ENCODE measurements around the gene PNPLA8. TPM values are rescaled to one million over a fixed set of nuclear protein-coding genes. Genes with fewer than 3 reads are reported as not detected.

PNPLA8 gene
- total RNA-seq, 1 donor from 2014 or later: 18.0 TPM

GRCh38 chr7:108434010-108434409 lies 91.9 kb downstream of the PNPLA8 start:
- H3K27me3 Mint-ChIP-seq (ENCODE audit: low read depth): peaks cover 8% of the 10 kb centered on the region
- H3K4me1 Mint-ChIP-seq: no peaks in the 10 kb centered on the region
- H3K9me3 Mint-ChIP-seq: peaks cover 12% of the 10 kb centered on the region
- TF ChIP-seq, protein P1, sequence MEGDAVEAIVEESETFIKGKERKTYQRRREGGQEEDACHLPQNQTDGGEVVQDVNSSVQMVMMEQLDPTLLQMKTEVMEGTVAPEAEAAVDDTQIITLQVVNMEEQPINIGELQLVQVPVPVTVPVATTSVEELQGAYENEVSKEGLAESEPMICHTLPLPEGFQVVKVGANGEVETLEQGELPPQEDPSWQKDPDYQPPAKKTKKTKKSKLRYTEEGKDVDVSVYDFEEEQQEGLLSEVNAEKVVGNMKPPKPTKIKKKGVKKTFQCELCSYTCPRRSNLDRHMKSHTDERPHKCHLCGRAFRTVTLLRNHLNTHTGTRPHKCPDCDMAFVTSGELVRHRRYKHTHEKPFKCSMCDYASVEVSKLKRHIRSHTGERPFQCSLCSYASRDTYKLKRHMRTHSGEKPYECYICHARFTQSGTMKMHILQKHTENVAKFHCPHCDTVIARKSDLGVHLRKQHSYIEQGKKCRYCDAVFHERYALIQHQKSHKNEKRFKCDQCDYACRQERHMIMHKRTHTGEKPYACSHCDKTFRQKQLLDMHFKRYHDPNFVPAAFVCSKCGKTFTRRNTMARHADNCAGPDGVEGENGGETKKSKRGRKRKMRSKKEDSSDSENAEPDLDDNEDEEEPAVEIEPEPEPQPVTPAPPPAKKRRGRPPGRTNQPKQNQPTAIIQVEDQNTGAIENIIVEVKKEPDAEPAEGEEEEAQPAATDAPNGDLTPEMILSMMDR (IDR thresholded peaks at IDR 0.05; ENCODE audit: unreplicated experiment): no peak
- peaks cover 6% of the 10 kb centered on the region for H3K36me3 Mint-ChIP-seq
- no peak overlapping the region for H3K4me3 Mint-ChIP-seq
- H3K27ac Mint-ChIP-seq: no peak overlapping the region
- no peak for DNase-seq (ENCODE audit: low spot score in 2 of 2, unreplicated experiment in 2 of 2)

DNA sequence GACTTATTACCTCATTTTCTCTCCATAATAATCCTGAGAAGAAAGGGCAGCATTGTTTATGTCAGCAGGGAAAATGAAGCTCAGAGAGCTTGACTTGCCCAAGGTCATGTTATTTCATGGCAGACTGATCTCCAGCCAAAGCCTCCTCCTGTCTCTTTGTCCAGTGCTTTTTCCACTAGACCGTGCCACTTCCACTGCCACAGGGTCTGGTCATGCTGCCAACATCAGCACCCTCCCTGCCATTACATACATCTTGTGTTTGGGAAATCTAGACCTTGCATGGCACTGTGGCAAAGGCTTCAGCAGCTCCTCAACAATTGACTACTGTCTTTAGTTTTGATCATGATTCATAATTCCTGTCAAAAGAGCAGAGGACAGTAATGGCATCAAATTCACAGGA lies 94.8 kb downstream of the PNPLA8 start:
- peaks cover 8% of the 10 kb centered on the region for H3K9me3 Mint-ChIP-seq
- H3K27me3 Mint-ChIP-seq (ENCODE audit: low read depth): peaks cover 8% of the 10 kb centered on the region
- H3K4me1 Mint-ChIP-seq: peaks cover 10% of the 10 kb centered on the region
- DNase-seq (ENCODE audit: low spot score in 2 of 2, unreplicated experiment in 2 of 2): no peak
- H3K36me3 Mint-ChIP-seq: peaks cover 6% of the 10 kb centered on the region
- no peak overlapping the region for H3K4me3 Mint-ChIP-seq
- TF ChIP-seq, protein P1 (IDR thresholded peaks at IDR 0.05; ENCODE audit: unreplicated experiment): no peak
- no peak overlapping the region for H3K27ac Mint-ChIP-seq

DNA sequence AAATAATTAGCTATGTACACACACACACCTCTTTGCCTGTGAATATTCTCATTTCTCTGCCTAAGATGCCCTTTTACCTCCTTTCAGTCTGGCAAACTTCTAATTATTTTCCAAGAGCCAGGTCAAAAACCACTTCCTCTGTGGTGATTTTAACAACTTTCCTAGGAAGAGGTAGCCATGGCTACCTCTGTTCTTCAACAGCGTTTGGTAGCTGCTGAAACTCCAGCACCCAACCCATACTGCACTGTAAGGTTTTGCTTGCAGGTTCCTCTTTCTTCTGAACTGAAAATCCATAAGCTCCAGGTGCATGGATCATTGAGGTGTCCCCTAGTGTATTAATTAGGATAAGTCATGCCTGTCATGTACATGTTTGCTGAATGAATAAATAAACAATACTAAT lies 95.3 kb downstream of the PNPLA8 start:
- H3K9me3 Mint-ChIP-seq: peaks cover 8% of the 10 kb centered on the region
- TF ChIP-seq, protein P1 (IDR thresholded peaks at IDR 0.05; ENCODE audit: unreplicated experiment): no peak
- H3K36me3 Mint-ChIP-seq: peaks cover 6% of the 10 kb centered on the region
- H3K27me3 Mint-ChIP-seq (ENCODE audit: low read depth): peaks cover 8% of the 10 kb centered on the region
- DNase-seq (ENCODE audit: low spot score in 2 of 2, unreplicated experiment in 2 of 2): no peak
- no peak overlapping the region for H3K4me3 Mint-ChIP-seq
- no peak overlapping the region for H3K27ac Mint-ChIP-seq
- peaks cover 14% of the 10 kb centered on the region for H3K4me1 Mint-ChIP-seq

DNA sequence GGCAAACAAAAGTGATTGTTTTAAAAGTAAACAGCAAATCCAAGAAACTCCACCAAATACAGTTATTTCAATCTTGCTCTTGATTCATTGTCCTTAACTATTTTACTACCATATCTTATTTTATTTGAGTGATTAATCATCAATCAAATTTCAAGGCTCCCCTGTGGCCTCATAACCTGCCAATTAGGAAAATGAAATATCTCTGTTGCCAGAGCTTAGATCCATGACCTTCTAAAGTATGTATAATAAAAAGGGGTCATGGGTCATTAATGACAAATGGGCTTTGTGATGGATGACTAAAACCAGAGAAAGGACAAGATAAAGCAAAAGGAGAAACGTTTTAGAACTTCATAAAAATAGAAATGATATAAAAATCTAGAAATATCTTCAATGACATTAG lies 98.2 kb downstream of the PNPLA8 start:
- Mint-ChIP-seq H3K36me3 (no peaks in the 10 kb centered on the region), H3K4me3 (no peak overlapping the region), H3K4me1 (peaks cover 18% of the 10 kb centered on the region), H3K27me3 (ENCODE audit: low read depth) (peaks cover 11% of the 10 kb centered on the region), H3K9me3 (no peaks in the 10 kb centered on the region), H3K27ac (no peak overlapping the region)
- DNase-seq (ENCODE audit: low spot score in 2 of 2, unreplicated experiment in 2 of 2): no peak
- TF ChIP-seq, protein P1 (IDR thresholded peaks at IDR 0.05; ENCODE audit: unreplicated experiment): no peak

DNA sequence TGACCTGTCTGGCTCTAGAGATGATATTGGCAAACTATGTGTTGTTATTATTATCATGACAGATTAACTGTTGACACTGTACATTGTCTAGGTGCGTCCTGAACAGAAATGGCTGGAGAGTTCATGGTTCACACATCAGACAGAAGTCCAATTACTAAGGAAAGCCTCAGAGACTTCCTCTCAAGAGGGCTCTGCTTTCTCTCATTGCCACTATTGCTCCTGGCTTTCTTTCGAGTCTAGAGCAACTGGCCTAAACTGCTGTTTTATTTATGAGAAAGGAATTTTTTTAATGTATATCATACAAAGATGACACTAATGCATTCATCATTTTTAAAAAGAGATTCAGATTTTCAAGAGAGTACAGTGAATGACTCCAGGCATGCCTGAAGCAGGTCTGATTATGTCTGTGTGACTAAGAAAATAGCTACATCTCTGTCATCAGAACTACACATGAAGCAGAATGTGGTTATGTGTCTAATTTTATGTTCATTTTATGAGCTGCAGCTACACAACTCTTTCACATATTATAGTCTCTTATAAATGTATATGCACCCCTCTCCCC lies 100.1 kb downstream of the PNPLA8 start:
- no peak for DNase-seq (ENCODE audit: low spot score in 2 of 2, unreplicated experiment in 2 of 2)
- TF ChIP-seq, protein P1 (IDR thresholded peaks at IDR 0.05; ENCODE audit: unreplicated experiment): no peak
- no peaks in the 10 kb centered on the region for H3K9me3 Mint-ChIP-seq
- no peak overlapping the region for H3K4me3 Mint-ChIP-seq
- peaks cover 28% of the 10 kb centered on the region for H3K4me1 Mint-ChIP-seq
- no peak overlapping the region for H3K27ac Mint-ChIP-seq
- peaks cover 11% of the 10 kb centered on the region for H3K27me3 Mint-ChIP-seq (ENCODE audit: low read depth)
- H3K36me3 Mint-ChIP-seq: no peaks in the 10 kb centered on the region

GRCh38 chr7:108424013-108424412 lies 101.9 kb downstream of the PNPLA8 start:
- no peaks in the 10 kb centered on the region for H3K36me3 Mint-ChIP-seq
- TF ChIP-seq, protein P1 (IDR thresholded peaks at IDR 0.05; ENCODE audit: unreplicated experiment): no peak
- DNase-seq (ENCODE audit: low spot score in 2 of 2, unreplicated experiment in 2 of 2): no peak
- peaks cover 3% of the 10 kb centered on the region for H3K27me3 Mint-ChIP-seq (ENCODE audit: low read depth)
- H3K27ac Mint-ChIP-seq: no peak overlapping the region
- no peak overlapping the region for H3K4me3 Mint-ChIP-seq
- H3K9me3 Mint-ChIP-seq: no peaks in the 10 kb centered on the region
- peaks cover 39% of the 10 kb centered on the region for H3K4me1 Mint-ChIP-seq
